NCI-H1417 (cell line): ENCODE results near the gene SUCLA2.
"Not testable (repeated sequence)": the region's sequence is repeated elsewhere in the genome, so short reads cannot be mapped to it uniquely, and the experiment has no call there.

Experiments used
- DNase-seq, 3 experiments: peaks; one replicate each; lab custom pipeline; 2025; lab: John Stamatoyannopoulos, UW

The SUCLA2 gene

DNA sequence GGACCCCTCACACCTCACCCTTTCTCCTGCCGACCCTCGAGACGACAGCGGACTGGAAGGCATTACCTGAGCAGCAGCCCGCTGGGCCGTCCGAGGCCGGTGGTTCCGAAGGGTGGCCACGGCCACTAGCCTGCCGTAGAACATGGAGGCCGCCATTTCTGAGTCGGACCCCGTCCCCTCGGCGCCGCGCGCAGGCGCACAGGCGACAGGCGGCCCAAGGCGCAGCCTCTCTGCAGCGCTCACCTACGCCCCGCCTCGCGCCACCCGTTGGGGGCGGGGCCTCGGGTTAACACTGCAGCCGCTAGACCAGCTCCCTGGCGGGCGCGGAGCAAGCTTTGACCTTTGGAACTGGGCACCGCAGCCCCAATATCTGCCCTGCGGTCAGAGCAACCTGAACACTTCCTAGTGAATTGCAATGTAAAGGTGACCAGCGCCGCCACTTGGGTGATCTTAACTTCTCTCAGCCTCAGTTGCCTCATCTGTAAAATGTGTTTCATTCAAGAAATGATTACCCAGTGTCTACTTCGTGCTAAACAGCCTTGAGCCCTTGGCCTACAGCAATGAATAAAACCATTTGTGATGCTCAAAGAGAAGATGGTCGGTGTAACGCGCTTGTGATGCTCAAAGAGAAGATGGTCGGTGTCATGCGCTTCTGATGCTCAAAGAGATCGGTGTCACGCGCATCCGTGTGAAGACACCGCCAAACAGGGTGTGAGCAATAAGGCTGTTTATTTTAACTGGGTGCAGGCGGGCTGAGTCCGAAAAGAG, at the start of gene SUCLA2:
Gene SUCLA2, minus strand, starts transcription at position 160 of the 768 bp plus-strand sequence. Its CDS starts 4 bp downstream, at position 156.
- DNase-seq: peak; percentile 87 to 95 (median 92)

- no peak for DNase-seq
These were observed 49.5 kb upstream of the SUCLA2 start for GRCh38 chr13:48050550-48050949.

- no peak for DNase-seq
These were observed 42.9 kb upstream of the SUCLA2 start for GRCh38 chr13:48043789-48044503.

GRCh38 chr13:48042894-48043293, 41.8 kb upstream of the SUCLA2 start:
- DNase-seq: no peak

- no peak for DNase-seq
These were observed 39.8 kb upstream of the SUCLA2 start for GRCh38 chr13:48040896-48041295.

DNA sequence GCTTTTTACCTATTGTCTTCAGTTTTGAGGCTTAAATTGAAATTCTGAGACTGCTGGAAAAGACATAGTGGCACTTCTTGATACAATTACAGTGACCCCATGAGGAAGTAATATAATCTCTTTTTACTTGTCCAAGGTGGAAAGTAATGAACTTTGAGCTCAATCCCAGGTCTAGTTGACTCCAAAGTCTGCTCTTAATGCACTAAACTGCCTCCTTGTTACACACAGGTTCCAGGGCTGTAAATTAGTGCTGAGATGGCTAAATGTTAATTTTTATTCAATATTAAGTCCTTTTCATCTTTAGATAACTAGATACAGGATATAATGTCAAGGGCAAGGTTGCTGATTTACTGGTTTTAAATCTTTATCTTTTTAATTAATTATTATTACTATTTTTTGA, 39.0 kb upstream of the SUCLA2 start:
- DNase-seq: no peak

DNA sequence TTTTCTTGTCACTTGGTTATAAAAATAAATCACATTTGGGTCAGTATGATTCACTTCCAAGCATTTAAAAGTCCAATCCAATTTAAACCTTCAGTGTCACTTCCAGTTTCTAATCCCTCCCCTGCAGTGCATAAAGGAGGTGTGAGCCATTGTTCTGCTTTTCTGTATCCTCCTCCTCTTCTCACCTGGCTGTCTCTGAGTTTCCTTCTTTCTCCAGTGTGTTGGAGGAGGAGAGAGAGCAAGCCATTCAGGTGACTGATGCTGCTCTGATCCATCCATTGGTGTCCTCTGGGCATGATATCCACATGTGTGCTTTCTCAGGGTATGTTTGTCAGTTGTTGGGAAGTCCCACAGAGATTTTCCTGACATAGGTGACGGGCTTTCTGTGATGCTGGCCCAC, 37.7 kb upstream of the SUCLA2 start:
- peak in 1 of 3 experiments; percentile 21 for DNase-seq

DNA sequence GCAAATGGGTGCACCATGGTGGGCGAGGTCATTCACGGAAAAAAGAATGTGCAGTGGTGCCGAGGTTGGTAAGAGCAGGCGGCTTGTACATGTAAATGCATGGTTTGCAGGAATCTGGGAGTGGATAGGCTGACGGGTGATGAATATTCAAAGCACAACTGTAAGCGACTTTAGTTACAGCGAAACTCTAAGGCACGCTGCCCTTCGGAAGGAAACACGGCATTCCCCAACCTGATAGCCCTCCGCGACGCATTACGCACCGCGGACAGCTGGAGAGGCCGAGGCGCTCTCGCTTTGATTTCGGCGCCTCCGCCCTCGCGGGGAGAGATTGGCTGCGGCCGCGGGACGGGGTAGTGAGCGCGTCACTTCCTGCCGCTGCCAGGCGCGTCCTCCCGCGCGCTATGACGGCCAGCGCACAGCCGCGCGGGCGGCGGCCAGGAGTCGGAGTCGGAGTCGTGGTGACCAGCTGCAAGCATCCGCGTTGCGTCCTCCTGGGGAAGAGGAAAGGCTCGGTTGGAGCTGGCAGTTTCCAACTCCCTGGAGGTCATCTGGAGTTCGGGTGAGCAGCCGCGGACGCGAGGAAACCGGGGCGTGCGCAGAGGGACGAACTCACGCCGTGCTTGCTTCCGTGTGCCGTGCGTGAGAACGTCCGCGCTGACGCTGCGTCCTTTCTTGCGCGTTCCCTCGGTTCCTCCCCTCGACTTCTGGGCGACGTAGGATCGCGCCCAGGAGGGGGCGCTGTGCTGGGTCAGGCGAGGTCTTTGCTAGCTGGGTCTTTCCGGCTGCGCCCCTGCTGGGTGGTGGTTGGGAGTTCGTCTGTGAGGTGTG, 36.5 kb upstream of the SUCLA2 start, which contains the start of gene NUDT15:
Gene NUDT15, plus strand, starts transcription at position 381 of the 828 bp plus-strand sequence. Its CDS starts 21 bp downstream, at position 402.
- DNase-seq: peak; percentile 96

- DNase-seq: no peak
These were observed 28.8 kb upstream of the SUCLA2 start for GRCh38 chr13:48029859-48030258.

- DNase-seq: no peak
These were observed 27.0 kb upstream of the SUCLA2 start for GRCh38 chr13:48028066-48028465.

GRCh38 chr13:48019796-48020195, 18.7 kb upstream of the SUCLA2 start:
- no peak for DNase-seq

- no peak for DNase-seq
These were observed 17.6 kb upstream of the SUCLA2 start for GRCh38 chr13:48018637-48019036.

DNA sequence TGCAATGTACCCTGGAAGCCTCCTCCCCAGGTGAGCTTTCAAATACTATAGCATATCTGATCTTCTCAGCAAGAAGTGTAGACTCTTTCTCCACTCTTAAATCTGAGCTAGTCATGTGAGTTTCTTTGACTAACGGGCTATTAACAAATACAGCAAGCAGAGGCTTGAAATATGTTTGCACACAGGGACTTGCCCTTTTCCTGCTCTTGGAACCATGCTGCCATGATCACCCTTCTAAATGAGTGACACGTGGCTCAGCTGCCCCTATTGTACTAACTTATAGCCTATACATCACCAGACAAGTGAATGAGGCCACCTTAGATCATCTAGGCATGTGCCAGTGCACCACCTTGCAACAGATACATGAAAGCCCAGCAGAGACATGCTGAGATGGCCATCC, 13.3 kb upstream of the SUCLA2 start:
- peak in 1 of 3 experiments; percentile 2 for DNase-seq

GRCh38 chr13:48012668-48013067, 11.6 kb upstream of the SUCLA2 start:
- DNase-seq: no peak

- no peak for DNase-seq
These were observed 9.6 kb upstream of the SUCLA2 start for GRCh38 chr13:48010698-48011097.

GRCh38 chr13:48009284-48009683, 8.2 kb upstream of the SUCLA2 start:
- no peak for DNase-seq

- no peak for DNase-seq
These were observed 5.3 kb upstream of the SUCLA2 start for GRCh38 chr13:48006396-48006795.

- no peak for DNase-seq
These were observed 3.1 kb upstream of the SUCLA2 start for GRCh38 chr13:48004201-48004600.

GRCh38 chr13:48001999-48002398, 926 bp upstream of the SUCLA2 start:
- not testable (repeated sequence) for DNase-seq

DNA sequence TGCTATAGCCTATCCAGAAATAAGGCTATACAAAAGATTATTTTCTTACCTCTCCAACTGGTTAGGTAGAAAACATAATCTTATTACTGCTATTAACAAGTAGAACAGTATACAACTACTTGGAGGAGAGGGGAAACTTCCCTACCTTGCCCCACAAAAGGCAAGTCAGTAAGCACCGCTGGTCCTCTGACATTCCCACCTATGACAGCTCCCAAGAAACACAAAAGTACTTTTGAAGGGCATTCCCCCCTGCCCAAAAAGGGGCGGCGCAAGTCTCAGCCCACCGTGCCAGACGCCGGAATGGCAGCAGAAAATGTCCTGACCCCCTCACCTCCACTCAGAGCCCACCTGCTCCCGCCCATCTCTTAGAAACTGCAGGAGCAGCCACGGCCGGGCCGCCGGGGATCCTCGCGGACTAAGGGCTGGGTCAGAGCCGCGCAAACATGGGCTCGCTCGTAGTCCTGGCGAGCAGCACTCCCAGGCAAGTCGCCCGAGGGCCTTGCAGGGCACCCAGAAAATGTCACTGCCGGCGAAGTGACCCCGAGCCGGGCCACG, 437 bp downstream of the SUCLA2 start:
- DNase-seq: peak in 1 of 3 experiments; percentile 5

DNA sequence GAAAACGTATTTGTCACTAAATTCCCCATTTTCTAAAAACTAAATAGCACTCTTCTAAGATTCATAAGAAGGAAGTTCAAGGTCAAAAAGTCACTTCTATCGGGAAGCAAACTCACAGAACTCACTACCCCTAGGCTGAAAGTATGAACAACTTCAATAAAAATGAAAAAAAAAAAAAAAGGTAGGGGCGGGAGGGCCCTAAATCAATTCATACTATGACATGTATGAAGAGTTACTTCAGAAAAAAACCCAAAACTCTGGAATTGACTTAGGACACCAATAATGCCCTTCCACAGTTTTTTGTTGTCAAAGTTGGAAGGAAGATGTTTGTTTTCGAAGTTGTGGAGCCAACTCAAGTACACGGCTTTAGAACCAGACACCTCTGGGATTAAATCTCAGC, 1.1 kb downstream of the SUCLA2 start:
- DNase-seq: no peak

GRCh38 chr13:47997384-47997783, 3.7 kb downstream of the SUCLA2 start:
- DNase-seq: no peak
